B cell (primary cell): ENCODE measurements around the gene CCDC178.

Source experiments
- CTCF ChIP-seq: fragments of 200-600 bp; IDR thresholded peaks from one replicate; pipeline ENCODE4 v1.8.0; 2022; ENCODE audit warnings: antibody characterized with exemption, mild to moderate bottlenecking
- EZH2 ChIP-seq: IDR thresholded peaks from 2 replicates; pipeline ENCODE4 v1.6.1; 2012; ENCODE audit warnings: borderline replicate concordance, low read depth, mild to moderate bottlenecking, moderate library complexity, low read length; ENCODE audit not compliant: insufficient read depth, poor library complexity, severe bottlenecking

- TF ChIP-seq CTCF (no peak), EZH2 (no peak)
Observed at GRCh38 chr18:33375829-33376228, 64.7 kb downstream of the CCDC178 start.
